GM19238 (cell line): ENCODE measurements around the gene PSEN2.
"Not testable (repeated sequence)": the region's sequence is repeated elsewhere in the genome, so short reads cannot be mapped to it uniquely, and the experiment has no call there.

ENCODE experiments used
- DNase-seq: peaks from one replicate; pipeline ENCODE4 v3.0.0; 2011; ENCODE audit warnings: low spot score; ENCODE audit not compliant: insufficient read length

Gene PSEN2

GRCh38 chr1:226915672-226915995, 45.2 kb downstream of the PSEN2 start:
- DNase-seq = no peak

GRCh38 chr1:226916497-226916896, 46.1 kb downstream of the PSEN2 start:
- DNase-seq = no peak

- no peak for DNase-seq
Observed at GRCh38 chr1:226919587-226919986, 49.2 kb downstream of the PSEN2 start.

- DNase-seq = no peak
Observed at GRCh38 chr1:226919995-226920394, 49.6 kb downstream of the PSEN2 start.

- DNase-seq = no peak
Observed at GRCh38 chr1:226920446-226920894, 50.1 kb downstream of the PSEN2 start.

GRCh38 chr1:226921504-226921903, 51.1 kb downstream of the PSEN2 start:
- no peak for DNase-seq

GRCh38 chr1:226929260-226930111, 59.1 kb downstream of the PSEN2 start:
- DNase-seq = not testable (repeated sequence)

- DNase-seq = no peak
Observed at GRCh38 chr1:226934483-226935237, 64.2 kb downstream of the PSEN2 start.

GRCh38 chr1:226937940-226938725, 67.7 kb downstream of the PSEN2 start:
- DNase-seq = no peak

GRCh38 chr1:226938903-226939437, 68.6 kb downstream of the PSEN2 start:
- no peak for DNase-seq

GRCh38 chr1:226939438-226940028, 69.1 kb downstream of the PSEN2 start:
- peak; percentile 52 for DNase-seq

- peak; percentile 95 for DNase-seq
Observed at GRCh38 chr1:226940029-226940805, 69.8 kb downstream of the PSEN2 start, which contains the start of gene COQ8A. Gene COQ8A (plus strand): TSS chr1:226940294. CDS start chr1:226961386, 21,092 bp downstream.

- DNase-seq = no peak
Observed at GRCh38 chr1:226940806-226941067, 70.3 kb downstream of the PSEN2 start.

GRCh38 chr1:226942392-226942791, 72.0 kb downstream of the PSEN2 start:
- no peak for DNase-seq

- no peak for DNase-seq
Observed at GRCh38 chr1:226943156-226943555, 72.7 kb downstream of the PSEN2 start.

GRCh38 chr1:226943927-226944326, 73.5 kb downstream of the PSEN2 start:
- DNase-seq = no peak

- no peak for DNase-seq
Observed at GRCh38 chr1:226945106-226945857, 74.9 kb downstream of the PSEN2 start.
